HL-60/S4 treated with phorbol 12-myristate 13-acetate at 8.2 ng/mL for 4 days and 3 days (cell line): ENCODE measurements around the gene ANAPC1.
"Not testable (repeated sequence)": the region's sequence is repeated elsewhere in the genome, so short reads cannot be mapped to it uniquely, and the experiment has no call there.

Experiments
- in situ Hi-C: fragments of 300-500 bp; cut with MboI; formaldehyde crosslinking; loops from 2 replicates; pipeline ENCODE4 v1.15.0; 2022; ENCODE audit warnings: low sequenced_read_pairs

Gene ANAPC1, protein sequence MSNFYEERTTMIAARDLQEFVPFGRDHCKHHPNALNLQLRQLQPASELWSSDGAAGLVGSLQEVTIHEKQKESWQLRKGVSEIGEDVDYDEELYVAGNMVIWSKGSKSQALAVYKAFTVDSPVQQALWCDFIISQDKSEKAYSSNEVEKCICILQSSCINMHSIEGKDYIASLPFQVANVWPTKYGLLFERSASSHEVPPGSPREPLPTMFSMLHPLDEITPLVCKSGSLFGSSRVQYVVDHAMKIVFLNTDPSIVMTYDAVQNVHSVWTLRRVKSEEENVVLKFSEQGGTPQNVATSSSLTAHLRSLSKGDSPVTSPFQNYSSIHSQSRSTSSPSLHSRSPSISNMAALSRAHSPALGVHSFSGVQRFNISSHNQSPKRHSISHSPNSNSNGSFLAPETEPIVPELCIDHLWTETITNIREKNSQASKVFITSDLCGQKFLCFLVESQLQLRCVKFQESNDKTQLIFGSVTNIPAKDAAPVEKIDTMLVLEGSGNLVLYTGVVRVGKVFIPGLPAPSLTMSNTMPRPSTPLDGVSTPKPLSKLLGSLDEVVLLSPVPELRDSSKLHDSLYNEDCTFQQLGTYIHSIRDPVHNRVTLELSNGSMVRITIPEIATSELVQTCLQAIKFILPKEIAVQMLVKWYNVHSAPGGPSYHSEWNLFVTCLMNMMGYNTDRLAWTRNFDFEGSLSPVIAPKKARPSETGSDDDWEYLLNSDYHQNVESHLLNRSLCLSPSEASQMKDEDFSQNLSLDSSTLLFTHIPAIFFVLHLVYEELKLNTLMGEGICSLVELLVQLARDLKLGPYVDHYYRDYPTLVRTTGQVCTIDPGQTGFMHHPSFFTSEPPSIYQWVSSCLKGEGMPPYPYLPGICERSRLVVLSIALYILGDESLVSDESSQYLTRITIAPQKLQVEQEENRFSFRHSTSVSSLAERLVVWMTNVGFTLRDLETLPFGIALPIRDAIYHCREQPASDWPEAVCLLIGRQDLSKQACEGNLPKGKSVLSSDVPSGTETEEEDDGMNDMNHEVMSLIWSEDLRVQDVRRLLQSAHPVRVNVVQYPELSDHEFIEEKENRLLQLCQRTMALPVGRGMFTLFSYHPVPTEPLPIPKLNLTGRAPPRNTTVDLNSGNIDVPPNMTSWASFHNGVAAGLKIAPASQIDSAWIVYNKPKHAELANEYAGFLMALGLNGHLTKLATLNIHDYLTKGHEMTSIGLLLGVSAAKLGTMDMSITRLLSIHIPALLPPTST (N-terminal part only)

DNA sequence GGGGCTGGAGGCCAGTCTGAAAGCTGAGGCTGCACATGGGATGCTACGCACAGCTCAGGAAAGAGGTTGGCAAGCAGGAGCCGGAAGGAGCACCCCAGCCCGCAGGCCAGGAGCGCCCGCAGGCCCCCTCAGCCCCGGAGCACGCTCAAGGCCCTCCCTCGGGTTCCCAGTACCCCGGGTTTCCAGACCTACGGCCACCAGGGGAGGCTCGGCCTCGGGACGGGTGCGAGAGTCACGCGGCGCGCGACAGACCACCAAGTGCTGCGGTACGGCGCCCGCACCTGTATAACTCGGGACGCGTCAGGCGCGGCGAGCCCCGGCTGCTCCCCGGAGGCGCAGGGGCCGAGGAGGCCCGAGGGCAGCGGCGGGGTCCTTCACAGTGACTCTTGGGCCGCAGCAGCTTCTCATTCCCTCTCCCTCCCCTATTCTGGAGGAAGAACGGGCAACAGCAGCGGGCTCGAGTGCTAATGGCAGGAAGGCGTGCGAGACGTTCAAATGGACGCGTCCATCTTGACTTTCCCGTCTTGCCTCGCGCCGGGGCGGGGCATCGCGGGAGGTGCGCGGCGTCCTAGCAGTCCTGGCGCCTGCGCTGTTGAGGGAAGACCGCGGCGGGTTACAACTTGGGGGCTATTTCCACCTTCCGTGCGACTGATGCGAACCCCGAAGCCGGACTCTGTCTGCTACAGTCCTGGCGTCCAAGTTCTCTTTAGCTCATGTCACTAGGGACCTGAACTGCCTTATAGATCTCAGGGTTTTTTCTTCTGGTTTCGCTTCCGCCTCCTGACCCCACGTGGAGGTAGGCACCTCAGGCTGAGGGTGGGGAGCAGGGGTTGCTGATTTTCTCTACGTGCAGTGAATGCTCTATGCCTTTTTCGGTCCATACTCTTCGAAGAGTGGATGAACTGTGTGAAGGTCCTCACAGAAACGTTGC lies at the start of gene ANAPC1:
ANAPC1 (minus strand) TSS at position 533 of the 931 bp plus-strand sequence. CDS start 3,368 bp downstream, outside the sequence.
- in situ Hi-C loops: no loop called here

DNA sequence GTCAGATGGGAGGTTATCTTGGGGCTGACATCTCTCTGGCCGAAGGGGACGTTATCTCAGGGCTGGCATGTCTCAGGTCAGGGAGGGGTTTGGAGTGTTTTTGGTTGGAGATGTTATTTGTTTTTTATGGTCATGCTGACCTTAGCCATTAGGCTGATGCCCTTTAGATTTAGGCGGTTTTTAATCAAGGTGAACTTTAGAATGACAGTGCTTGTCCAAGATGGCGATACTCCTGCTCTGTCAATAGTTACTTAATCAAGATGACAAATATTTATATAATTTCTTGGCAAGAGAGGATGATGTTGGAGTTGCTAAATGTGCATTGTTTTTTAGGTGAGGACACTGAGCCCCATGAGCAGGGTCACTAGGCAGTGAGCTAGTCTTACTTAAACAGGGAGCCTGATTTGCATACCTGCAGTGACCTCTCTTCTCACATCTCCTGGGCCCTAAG lies 48.9 kb upstream of the ANAPC1 start:
- in situ Hi-C loops: no loop called here

DNA sequence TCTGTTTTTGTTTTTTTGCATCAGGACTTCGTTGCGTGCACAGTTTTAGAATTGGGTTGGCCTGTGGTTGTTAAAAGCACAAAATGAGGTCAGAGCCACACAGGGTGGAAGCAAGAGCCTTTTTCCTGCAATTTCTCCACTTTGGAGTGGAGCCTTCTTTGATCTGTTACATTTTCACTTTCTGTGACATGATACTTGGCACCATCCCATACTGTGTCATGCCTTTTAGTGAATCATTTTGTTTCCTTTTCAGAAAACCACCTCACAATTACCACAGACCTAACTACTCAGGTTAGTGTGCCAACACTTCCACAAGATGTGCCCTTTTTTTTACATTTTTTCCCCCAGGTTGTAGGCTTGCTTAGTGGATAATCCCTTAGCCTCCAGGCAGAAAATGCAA lies 46.9 kb upstream of the ANAPC1 start:
- in situ Hi-C loops: no loop called here

DNA sequence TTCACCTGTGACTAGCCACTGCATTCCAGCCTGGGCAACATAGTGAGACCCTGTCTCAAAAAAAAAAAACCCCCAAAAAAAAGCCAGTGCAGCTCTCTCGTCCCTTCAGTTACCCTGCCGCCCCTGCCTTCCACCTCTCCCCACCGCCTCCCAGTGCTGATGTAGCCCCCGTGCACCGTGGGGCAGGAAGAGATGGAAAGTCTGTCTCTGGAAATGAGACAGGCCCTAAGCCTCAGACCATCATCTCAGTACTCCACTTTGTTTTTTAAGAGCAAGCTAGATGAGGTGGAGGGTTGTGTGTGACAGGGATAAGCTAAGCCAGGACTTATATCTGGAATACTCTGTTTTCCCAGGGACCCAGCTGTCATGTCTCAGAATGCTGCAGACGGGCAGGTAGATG lies 46.4 kb upstream of the ANAPC1 start:
- in situ Hi-C loops: no loop called here

DNA sequence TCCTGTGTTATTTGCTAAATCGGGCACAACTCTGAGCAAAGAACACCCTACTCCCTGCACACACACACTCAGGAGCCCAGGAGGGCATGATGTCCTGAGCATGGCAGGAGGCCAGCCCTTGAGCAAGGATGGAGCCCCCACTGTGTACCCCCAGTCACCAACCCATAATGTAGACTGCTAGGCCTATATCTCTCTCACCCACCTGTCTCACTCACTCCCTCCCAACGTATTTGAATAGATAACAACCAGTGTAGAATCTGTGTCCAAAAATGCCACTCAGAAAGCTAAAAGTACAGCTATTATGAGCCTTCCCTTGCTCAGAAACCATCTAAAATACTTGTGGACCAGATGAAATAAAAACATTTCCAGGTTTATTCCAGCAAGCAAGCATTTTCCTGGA lies 43.7 kb upstream of the ANAPC1 start:
- in situ Hi-C loops: no loop called here

DNA sequence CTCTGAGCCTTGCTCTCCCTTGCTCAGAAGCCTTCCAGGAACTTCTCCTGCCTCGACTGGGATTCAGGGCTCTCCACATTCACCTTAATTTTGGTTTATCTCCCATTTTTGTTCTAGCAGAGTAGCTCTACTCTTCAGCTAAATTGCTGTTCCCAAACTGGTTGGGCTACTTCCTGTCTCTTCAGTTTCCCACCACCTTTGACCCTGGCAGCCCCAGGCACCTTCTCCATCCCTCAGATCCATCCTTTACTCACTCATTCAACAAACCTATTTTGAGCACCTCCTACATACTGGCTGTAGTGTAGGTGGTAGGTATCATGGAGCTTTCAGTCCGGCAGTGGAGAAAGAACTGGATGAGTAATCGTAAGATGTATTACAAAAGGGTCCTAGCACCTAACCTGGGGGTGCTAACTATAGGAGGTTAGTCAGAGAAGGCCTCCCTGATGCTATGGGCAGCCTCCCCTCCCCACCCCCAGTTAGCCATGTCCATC lies 40.7 kb upstream of the ANAPC1 start:
- in situ Hi-C loops: no loop called here

DNA sequence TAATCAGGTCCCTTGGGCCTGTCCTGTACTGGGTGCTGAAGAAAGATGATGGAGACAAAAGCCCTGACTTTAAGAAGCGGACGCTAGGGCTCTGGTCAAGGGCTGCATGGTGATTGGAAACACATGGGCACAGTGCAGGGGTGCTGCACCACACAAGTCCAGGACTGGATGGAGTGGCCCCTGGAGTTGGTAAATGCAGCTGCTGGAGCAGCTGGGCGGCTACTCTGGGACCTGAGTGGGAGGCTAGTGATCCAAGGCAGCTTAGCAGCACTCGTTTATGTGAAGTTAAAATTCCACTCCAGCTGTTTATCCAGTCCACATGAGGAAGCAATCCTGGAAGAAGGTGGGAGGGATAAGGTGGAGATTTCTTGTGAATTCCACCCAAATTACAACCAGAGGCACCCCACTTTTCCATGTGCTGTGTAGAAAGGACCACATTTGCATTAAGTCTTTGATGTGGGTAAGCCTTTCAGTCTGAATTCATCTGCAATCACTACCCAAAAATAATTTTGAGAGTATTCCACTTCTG lies 39.3 kb upstream of the ANAPC1 start:
- in situ Hi-C loops: no loop called here

DNA sequence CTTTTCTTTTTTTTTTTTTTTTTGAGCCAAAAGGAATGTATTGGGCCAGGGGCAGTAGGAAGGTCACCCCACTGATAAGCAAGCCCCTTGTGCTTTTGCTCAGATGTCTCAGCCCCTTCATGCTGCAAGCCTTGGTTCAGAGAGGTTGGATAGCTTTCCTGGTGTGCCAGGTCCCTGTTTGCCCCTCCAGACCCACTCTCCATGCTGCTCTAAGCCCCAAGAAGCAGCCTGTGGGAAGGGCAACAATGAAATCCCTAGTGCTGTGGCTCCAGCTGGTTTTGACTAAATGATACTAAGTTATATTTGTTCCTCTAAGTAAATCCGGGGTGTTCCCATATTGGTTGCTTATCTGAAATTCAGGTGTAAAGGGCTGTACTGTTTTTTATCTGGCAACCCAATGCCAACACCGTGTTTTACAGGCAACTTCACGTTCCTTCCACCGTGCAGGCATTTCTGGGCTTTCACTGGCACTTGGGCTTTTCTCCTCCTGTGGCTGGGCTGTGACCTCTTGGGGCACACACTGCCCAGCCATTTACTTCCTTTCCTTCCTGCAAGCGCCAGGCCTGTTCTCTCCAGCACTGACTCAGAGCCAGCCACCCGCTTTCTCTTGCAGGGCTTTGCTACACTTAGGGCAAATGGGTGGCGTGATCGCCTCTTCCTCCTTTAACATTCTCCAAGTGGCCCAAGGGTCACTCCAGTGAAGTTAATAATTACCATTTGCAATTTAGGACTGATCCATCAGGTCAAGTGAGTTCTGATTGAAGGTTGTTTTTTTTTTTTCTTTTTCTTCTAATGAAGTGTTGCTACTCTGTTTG lies 36.0 kb upstream of the ANAPC1 start:
- in situ Hi-C loops: no loop called here

DNA sequence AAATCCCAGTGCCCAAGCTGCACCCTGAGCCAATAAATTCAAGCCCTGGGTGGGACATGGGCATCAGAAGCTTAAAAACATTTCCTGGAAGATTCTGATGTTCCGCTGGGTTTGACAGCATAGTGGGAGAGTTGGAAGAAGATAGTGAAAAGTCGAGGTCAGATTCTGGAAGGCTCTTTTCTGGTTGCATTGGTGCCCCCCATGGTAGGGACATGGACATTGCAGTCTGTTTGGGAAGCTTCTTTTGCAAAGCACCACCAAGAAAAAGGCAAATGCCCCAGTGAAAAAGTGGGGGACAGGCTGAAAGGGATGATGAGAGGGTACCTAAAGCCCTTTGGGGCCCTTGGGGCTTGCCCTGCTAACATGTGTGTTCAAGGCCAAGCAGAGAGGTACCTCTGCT lies 35.4 kb upstream of the ANAPC1 start:
- in situ Hi-C loops: no loop called here

DNA sequence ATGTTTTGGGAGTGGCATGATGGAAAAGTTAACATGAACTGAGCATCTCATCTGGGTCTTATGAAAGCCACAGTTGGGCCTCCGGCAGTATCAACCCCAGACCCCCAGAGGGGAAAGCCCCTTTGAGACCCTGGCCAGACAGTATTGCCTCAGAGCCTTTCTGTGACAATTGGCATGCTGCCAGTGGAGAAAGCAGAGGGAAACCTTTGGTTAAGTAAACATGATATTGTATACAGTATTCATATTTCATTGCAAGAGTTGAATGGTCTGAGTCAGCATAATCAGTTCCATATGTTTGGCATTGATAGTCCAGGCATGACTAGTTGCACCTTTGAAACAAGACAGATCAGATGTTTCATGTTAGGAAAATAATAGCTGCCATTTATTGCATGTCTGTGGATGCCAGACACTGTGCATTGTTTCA lies 34.4 kb upstream of the ANAPC1 start:
- in situ Hi-C loops: no loop called here

DNA sequence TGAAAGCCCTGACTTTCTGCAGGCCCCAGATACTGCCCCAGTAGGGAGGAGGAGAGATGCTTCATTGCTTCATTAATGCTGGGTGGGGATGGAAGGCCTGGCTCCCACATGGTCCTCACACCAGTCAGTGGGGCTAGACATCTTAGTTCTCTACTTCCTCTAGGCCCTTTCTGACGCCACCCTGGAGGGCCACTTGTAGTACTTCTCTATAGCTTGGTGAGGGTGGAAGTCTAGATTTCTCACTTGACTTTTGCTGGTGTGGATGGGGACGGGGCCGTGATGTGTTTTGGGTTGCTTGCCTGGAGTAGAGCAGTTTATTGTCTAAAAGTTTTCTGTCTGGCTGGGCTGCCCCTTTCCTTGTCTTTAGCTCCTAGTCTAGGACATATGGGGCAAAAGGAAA lies 33.1 kb upstream of the ANAPC1 start:
- in situ Hi-C loops: no loop called here

DNA sequence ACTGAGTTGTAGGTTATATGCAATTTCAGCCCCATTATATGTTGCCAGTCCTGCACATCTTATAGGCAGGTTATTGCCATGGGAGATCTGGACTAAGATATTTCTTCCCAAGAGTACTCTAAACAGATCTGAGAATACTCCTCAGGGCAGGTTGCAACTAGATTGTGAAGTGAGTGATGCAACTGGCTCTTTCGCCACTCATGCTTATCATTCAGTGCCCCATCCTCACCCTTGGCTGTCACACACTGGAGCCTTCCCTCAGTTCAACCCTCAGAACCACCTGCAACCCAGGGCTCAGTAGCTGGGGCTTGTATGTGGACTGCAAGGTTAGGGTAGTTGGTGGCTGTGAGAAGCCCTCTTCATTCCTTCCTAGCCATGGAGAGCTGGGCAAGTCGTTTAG lies 28.6 kb upstream of the ANAPC1 start:
- in situ Hi-C loops: no loop called here

DNA sequence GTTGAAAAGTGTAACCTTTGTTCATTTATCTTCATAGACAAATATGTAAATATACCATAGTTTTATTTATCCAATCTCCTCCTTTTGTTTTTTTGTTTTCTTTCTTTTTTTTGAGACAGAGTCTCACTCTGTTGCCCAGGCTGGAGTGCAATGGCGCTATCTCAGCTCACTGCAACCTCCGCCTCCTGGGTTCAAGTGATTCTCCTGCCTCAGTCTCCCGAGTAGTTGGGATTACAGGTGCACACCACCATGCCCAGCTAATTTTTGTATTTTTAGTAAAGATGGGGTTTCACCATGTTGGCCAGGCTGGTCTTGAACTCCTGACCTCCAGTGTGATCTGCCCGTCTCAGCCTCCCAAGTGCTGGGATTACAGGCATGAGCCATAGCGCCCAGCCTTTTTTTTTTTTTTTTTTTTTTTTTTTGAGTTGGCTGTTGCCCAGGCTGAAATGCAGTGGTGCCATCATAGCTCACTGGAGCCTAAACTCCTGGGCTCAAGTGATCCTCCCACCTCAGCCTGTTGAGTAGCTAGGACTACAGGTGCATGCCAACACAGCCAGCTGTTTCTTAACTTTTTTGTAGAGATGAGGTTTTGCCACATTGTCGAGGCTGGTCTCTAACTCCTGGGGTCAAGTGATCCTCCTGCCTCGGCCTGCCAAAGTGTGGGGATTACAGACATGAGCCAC lies 27.4 kb upstream of the ANAPC1 start:
- in situ Hi-C loops: not testable (repeated sequence)

DNA sequence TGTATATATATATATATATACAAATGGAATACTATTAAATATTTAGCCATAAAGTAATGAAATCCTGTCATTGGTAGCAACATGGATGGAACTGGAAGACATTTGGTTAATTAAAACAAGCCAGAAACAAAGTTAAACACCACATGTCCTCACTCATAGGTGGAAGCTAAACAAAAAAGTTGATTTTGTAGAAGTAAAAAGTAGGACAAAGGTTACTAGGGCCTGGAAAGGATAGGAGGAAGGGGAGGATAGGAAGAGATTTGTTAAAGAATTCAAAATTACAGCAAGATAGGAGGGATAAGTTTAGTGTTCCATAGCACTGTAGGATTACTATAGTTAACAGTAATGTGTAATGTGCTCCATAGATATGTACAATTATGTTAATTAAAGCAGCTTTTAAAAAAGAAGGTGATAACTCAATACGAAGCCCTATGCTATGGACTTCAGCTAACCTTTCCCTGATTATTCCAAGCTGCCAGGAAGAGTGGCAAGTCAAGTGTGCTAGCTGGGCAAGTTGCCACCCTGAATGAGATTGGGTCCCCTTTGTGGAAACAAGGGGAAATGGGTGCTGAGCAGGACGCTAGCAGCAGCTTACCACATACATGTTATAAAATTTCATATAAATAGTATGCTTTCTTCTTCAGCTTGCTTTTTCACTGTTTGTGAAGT lies 26.8 kb upstream of the ANAPC1 start:
- in situ Hi-C loops: no loop called here

DNA sequence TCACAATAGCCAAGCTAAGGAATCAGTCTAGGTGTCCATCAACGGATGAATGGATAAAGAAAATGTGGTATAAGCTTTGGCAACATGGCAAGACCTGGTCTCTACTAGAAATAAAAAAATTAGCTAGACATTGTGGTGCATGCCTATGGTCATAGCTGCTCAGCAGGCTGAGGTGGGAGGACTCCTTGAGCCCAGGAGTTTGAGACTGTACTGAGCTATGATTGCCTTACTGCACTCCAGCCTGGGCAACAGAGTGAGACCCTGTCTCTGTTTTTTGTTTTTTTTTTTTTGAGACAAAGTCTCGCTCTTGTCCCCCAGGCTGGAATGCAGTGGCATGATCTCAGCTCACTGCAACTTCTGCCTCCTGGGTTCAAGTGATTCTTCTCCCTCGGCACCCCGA lies 26.0 kb upstream of the ANAPC1 start:
- in situ Hi-C loops: not testable (repeated sequence)

DNA sequence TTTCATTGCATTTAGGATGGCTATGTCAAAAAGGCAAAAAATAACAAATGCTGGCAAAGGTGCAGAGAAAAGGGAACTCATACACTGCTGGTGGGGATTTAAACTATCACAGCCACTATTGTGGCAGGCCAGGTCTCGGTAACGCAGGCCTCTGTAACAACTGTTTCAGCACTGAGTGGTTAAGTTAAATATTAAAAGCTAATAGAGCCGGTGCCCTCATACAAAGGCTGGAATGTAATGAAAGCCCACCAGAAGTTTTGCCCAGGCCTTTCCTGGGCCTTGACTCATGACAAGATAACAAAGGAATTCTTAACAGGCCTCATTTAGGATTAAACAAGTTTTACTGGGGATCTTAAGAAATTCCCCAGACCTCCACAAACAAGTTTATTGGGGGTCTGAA lies 25.1 kb upstream of the ANAPC1 start:
- in situ Hi-C loops: no loop called here

DNA sequence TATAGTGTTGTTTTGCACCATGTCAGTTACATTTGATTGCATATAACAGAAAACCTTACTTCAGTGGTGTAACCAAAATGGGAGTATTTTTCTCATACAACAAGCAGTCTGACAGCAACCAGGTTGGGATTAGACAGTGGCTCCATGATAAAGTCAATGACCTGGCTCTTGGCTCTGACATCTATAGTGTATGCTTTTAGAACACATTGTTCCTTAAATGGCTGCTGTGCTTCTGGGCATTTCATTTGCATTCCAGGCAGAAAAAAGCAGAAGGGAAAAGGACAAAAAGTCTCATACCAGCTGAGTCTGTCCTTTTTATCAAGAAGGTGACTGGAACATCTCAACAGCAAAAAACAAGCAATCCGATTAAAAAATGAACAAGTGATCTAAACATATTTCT lies 24.6 kb upstream of the ANAPC1 start:
- in situ Hi-C loops: no loop called here
